Psoas muscle (tissue), 8 donors: ENCODE data around the gene SIGLEC14. TPM values are rescaled to one million over a fixed set of nuclear protein-coding genes. Genes with fewer than 3 reads are reported as not detected.

Experiments
- ATAC-seq, 4 donors: fragments of 200-7000 bp; cut with Tn5 transposase; one replicate each; pipeline ENCODE4 v1.9.1; 2020; ENCODE audit warnings: moderate library complexity in 3 of 4, mild to moderate bottlenecking in 2 of 4
- DNase-seq, 2 donors: peaks; one replicate each; pipeline ENCODE4 v3.0.0-alpha.2; 2020
- H3K27ac ChIP-seq: fragments of 200-600 bp; one replicate; pipeline ENCODE4 v1.8.0; 2022
- H3K27me3 ChIP-seq, 3 donors: fragments of 200-600 bp in 1 of 3; one replicate each; pipeline versions ENCODE4 v1.6.1 to v1.8.0; 2013 to 2022; ENCODE audit warnings: low read length in 2 of 3, mild to moderate bottlenecking in 2 of 3, moderate library complexity in 1 of 3; ENCODE audit not compliant: insufficient read depth in 3 of 3
- H3K36me3 ChIP-seq, 2 donors: fragments of 200-600 bp in 1 of 2; one replicate each; pipeline versions ENCODE4 v1.6.1 to v1.8.0; 2013 to 2022; ENCODE audit warnings: low read depth in 1 of 2, mild to moderate bottlenecking in 1 of 2, moderate library complexity in 1 of 2; ENCODE audit not compliant: insufficient read depth in 1 of 2
- H3K4me1 ChIP-seq: fragments of 200-600 bp; one replicate; pipeline ENCODE4 v1.8.0; 2022
- H3K4me3 ChIP-seq: fragments of 200-600 bp; one replicate; pipeline ENCODE4 v1.8.0; 2022; ENCODE audit warnings: mild to moderate bottlenecking
- H3K9me3 ChIP-seq: fragments of 200-600 bp; one replicate; pipeline ENCODE4 v1.8.0; 2022
- CTCF ChIP-seq: fragments of 200-600 bp; IDR thresholded peaks from one replicate; pipeline ENCODE4 v1.8.0; 2022; ENCODE audit warnings: antibody characterized with exemption
- WGBS, 3 donors: extraction: QIAGEN DNeasy Blood & Tissue Kit; methylation state at CpG; one replicate each; pipeline versions ENCODE4 v1.1.6 to v1.1.7; 2013; 5-methylcytosine and 5-hydroxymethylcytosine counted together
- intact Hi-C, 2 donors: fragments of 100-400 bp; cut with DNase I; formaldehyde crosslinking; loops; one replicate each; pipeline versions ENCODE4 v1.11.0 to v1.14.2; 2022
- polyA plus RNA-seq, 3 donors: library from polyadenylated mRNA; stranded (reverse); fragments of 200-250 nt; gene quantifications; one replicate each; pipeline ENCODE4 v1.2.3, GENCODE V29; 2013
- total RNA-seq, 4 donors: library from RNA; stranded (reverse); fragmentation: NEBNext Ultra II Directional in 2 of 4; extraction: Animal tissue kit (Norgen Biotek cat#: 25700) in 2 of 4; gene quantifications; one replicate each; pipeline versions ENCODE4 v1.2.1 to v1.2.4, GENCODE V29; 2021 to 2023
- donor health status: healthy with polysubstance abuse.
- donor health status: DM: no; HTN: no; CAD: no; lungs with moderate emphysema.
- donor health status: Bipolar disorder and iron deficiency.
- donor health status: healthy.
- donor health status: DM: yes; HTN: yes; CAD: no.
- donor health status: DM: no; HTN: no; CAD: no.
- donor health status: DM: no; HTN: no; CAD: no.
- donor health status: DM: yes; HTN: yes; CAD: no.

The SIGLEC14 gene
- total and polyA plus RNA-seq, 7 donors = 0.07 to 1.9 (median 0.93) TPM

GRCh38 chr19:51651216-51651846, 4.7 kb upstream of the SIGLEC14 start:
- no peak for TF ChIP-seq CTCF
- ATAC-seq = no peak
- 74 to 81% (median 74%) methylated on average over 7 of the region's 7 CpGs for WGBS, 3 donors
- Histone ChIP-seq H3K36me3 (no peaks in the 10 kb centered on the region), H3K9me3 (no peaks in the 10 kb centered on the region), H3K27ac (no peak overlapping the region), H3K4me1 (no peaks in the 10 kb centered on the region), H3K27me3 (peaks cover 0 to 4% (median 2%) of the 10 kb centered on the region in 3 donors), H3K4me3 (no peak overlapping the region)
- intact Hi-C loops = loop anchor here in 1 of 2 donors (10.0 kb wide), 1 partner anchor 177 kb away; the partner anchor contains the start of gene CEACAM18
- DNase-seq = no peak

GRCh38 chr19:51647318-51647717, 693 bp upstream of the SIGLEC14 start:
- Histone ChIP-seq H3K9me3 (no peaks in the 10 kb centered on the region), H3K27me3 (peaks cover 0 to 2% (median 0%) of the 10 kb centered on the region in 3 donors), H3K4me3 (no peak overlapping the region), H3K36me3 (no peaks in the 10 kb centered on the region), H3K27ac (no peak overlapping the region), H3K4me1 (no peaks in the 10 kb centered on the region)
- no peak for DNase-seq
- intact Hi-C loops = no loop called here
- ATAC-seq = no peak
- TF ChIP-seq CTCF = no peak
- WGBS, 3 donors = 85 to 95% (median 91%) methylated on average over 6 of the region's 6 CpGs

- ATAC-seq = no peak
- 30 to 34% (median 31%) methylated on average over 11 of the region's 11 CpGs for WGBS, 3 donors
- no peak for TF ChIP-seq CTCF
Measured at GRCh38 chr19:51644636-51645271, 1.9 kb downstream of the SIGLEC14 start.

GRCh38 chr19:51641648-51642047, 5.0 kb downstream of the SIGLEC14 start:
- H3K4me1 ChIP-seq = no peaks in the 10 kb centered on the region
- TF ChIP-seq CTCF = no peak
- H3K27ac ChIP-seq = no peak overlapping the region
- H3K4me3 ChIP-seq = no peak overlapping the region
- no peaks in the 10 kb centered on the region for H3K9me3 ChIP-seq
- no peaks in the 10 kb centered on the region for H3K27me3 ChIP-seq
- DNase-seq (no peak), ATAC-seq (no peak)
- H3K36me3 ChIP-seq = no peaks in the 10 kb centered on the region
- intact Hi-C loops = no loop called here

More at GRCh38 chr19:51644636-51645271, 1.9 kb downstream of the SIGLEC14 start:
- Histone ChIP-seq H3K4me1 (no peaks in the 10 kb centered on the region), H3K27ac (no peak overlapping the region), H3K36me3 (no peaks in the 10 kb centered on the region), H3K9me3 (no peaks in the 10 kb centered on the region), H3K4me3 (no peak overlapping the region), H3K27me3 (peaks cover 0 to 2% (median 0%) of the 10 kb centered on the region in 3 donors)
- intact Hi-C loops = no loop called here
- DNase-seq = no peak
